Stimulated activated CD4-positive, alpha-beta T cell treated with anti-CD3 and anti-CD28 coated beads, Interleukin-1b, Interleukin-23, amount 100 ng/mL, for 24 hours (primary cell): ENCODE results near the gene OR9I1.

ENCODE experiments used
- DNase-seq, 4 experiments: peaks; one replicate each; pipeline ENCODE4 v3.0.0-alpha.2; 2020; ENCODE audit warnings: low read depth in 4 of 4, low spot score in 1 of 4

The OR9I1 gene

GRCh38 chr11:58125469-58125868, at the start of gene OR9I1:
OR9I1 (minus strand) TSS chr11:58125530; CDS start chr11:58119444, 6,086 bp downstream.
- DNase-seq: no peak

- no peak for DNase-seq
These were observed 40.3 kb upstream of the OR9I1 start for GRCh38 chr11:58165504-58166106.

GRCh38 chr11:58164990-58165389, 39.7 kb upstream of the OR9I1 start:
- no peak for DNase-seq

GRCh38 chr11:58164389-58164788, 39.1 kb upstream of the OR9I1 start:
- no peak for DNase-seq

- DNase-seq: no peak
These were observed 27.5 kb upstream of the OR9I1 start for GRCh38 chr11:58152781-58153180.

- DNase-seq: no peak
These were observed 17.4 kb upstream of the OR9I1 start for GRCh38 chr11:58142761-58143160.

GRCh38 chr11:58135171-58135570, 9.8 kb upstream of the OR9I1 start:
- no peak for DNase-seq

- no peak for DNase-seq
These were observed 8.8 kb upstream of the OR9I1 start for GRCh38 chr11:58134151-58134550.

GRCh38 chr11:58133309-58134076, 8.2 kb upstream of the OR9I1 start:
- DNase-seq: no peak

- no peak for DNase-seq
These were observed 2.0 kb upstream of the OR9I1 start for GRCh38 chr11:58127350-58127749.

- DNase-seq: no peak
These were observed 4.2 kb downstream of the OR9I1 start for GRCh38 chr11:58121096-58121495.

GRCh38 chr11:58097437-58097836, 27.9 kb downstream of the OR9I1 start:
- DNase-seq: no peak

- no peak for DNase-seq
These were observed 38.8 kb downstream of the OR9I1 start for GRCh38 chr11:58086528-58086927.

GRCh38 chr11:58075781-58076180, 49.5 kb downstream of the OR9I1 start:
- DNase-seq: no peak

- no peak for DNase-seq
These were observed 54.7 kb downstream of the OR9I1 start for GRCh38 chr11:58070585-58070984.

- DNase-seq: no peak
These were observed 56.7 kb downstream of the OR9I1 start for GRCh38 chr11:58068655-58069054.

- no peak for DNase-seq
These were observed 57.6 kb downstream of the OR9I1 start for GRCh38 chr11:58067685-58068084.
